Measurements from ENCODE around the gene PTH1R.

The PTH1R gene

GRCh38 chr3:46857485-46858341 is 19.8 kb upstream of the PTH1R start:
- no peaks in the 10 kb centered on the region for H3K9me3 Mint-ChIP-seq
- peaks cover 33% of the 10 kb centered on the region for H3K27me3 Mint-ChIP-seq
- no peaks in the 10 kb centered on the region for H3K4me1 Mint-ChIP-seq
- no peak for ATAC-seq
- no peaks in the 10 kb centered on the region for H3K36me3 Mint-ChIP-seq
- H3K27ac Mint-ChIP-seq: no peak overlapping the region
- H3K4me3 Mint-ChIP-seq: no peak overlapping the region

GRCh38 chr3:46858456-46858855 is 19.1 kb upstream of the PTH1R start:
- Mint-ChIP-seq H3K9me3 (no peaks in the 10 kb centered on the region), H3K4me1 (no peaks in the 10 kb centered on the region), H3K27me3 (peaks cover 33% of the 10 kb centered on the region), H3K4me3 (no peak overlapping the region), H3K36me3 (no peaks in the 10 kb centered on the region), H3K27ac (no peak overlapping the region)
- ATAC-seq: no peak

- no peaks in the 10 kb centered on the region for H3K4me1 Mint-ChIP-seq
- H3K27me3 Mint-ChIP-seq: peaks cover 33% of the 10 kb centered on the region
- H3K9me3 Mint-ChIP-seq: no peaks in the 10 kb centered on the region
- H3K27ac Mint-ChIP-seq: no peak overlapping the region
- no peak for ATAC-seq
- no peak overlapping the region for H3K4me3 Mint-ChIP-seq
- H3K36me3 Mint-ChIP-seq: no peaks in the 10 kb centered on the region
These were observed 18.4 kb upstream of the PTH1R start for GRCh38 chr3:46859001-46859710.

- no peak overlapping the region for H3K4me3 Mint-ChIP-seq
- peaks cover 33% of the 10 kb centered on the region for H3K27me3 Mint-ChIP-seq
- no peaks in the 10 kb centered on the region for H3K36me3 Mint-ChIP-seq
- ATAC-seq: no peak
- H3K4me1 Mint-ChIP-seq: no peaks in the 10 kb centered on the region
- H3K9me3 Mint-ChIP-seq: no peaks in the 10 kb centered on the region
- H3K27ac Mint-ChIP-seq: no peak overlapping the region
These were observed 17.3 kb upstream of the PTH1R start for GRCh38 chr3:46860017-46860809.

- no peak for ATAC-seq
- H3K36me3 Mint-ChIP-seq: no peaks in the 10 kb centered on the region
- no peak overlapping the region for H3K27ac Mint-ChIP-seq
- no peaks in the 10 kb centered on the region for H3K9me3 Mint-ChIP-seq
- H3K4me1 Mint-ChIP-seq: no peaks in the 10 kb centered on the region
- H3K4me3 Mint-ChIP-seq: no peak overlapping the region
- peaks cover 30% of the 10 kb centered on the region for H3K27me3 Mint-ChIP-seq
These were observed 16.5 kb upstream of the PTH1R start for GRCh38 chr3:46860810-46861604.

GRCh38 chr3:46861605-46862368 is 15.7 kb upstream of the PTH1R start:
- Mint-ChIP-seq H3K27ac (no peak overlapping the region), H3K4me3 (no peak overlapping the region), H3K27me3 (peaks cover 22% of the 10 kb centered on the region), H3K4me1 (no peaks in the 10 kb centered on the region), H3K9me3 (no peaks in the 10 kb centered on the region), H3K36me3 (no peaks in the 10 kb centered on the region)
- ATAC-seq: no peak

- Mint-ChIP-seq H3K27ac (no peak overlapping the region), H3K27me3 (peaks cover 15% of the 10 kb centered on the region), H3K9me3 (no peaks in the 10 kb centered on the region), H3K4me3 (no peak overlapping the region), H3K36me3 (no peaks in the 10 kb centered on the region), H3K4me1 (no peaks in the 10 kb centered on the region)
- no peak for ATAC-seq
These were observed 15.0 kb upstream of the PTH1R start for GRCh38 chr3:46862369-46863025.

- H3K27ac Mint-ChIP-seq: no peak within 1 kb of the TSS
These were observed 14.2 kb upstream of the PTH1R start, which contains the start of gene MYL3 for GRCh38 chr3:46863261-46863782. MYL3 (minus strand) TSS chr3:46863444; CDS start chr3:46863390, 54 bp downstream.

GRCh38 chr3:46864061-46864881 is 13.2 kb upstream of the PTH1R start:
- Mint-ChIP-seq H3K27me3 (peaks cover 11% of the 10 kb centered on the region), H3K36me3 (no peaks in the 10 kb centered on the region), H3K27ac (no peak overlapping the region), H3K9me3 (no peaks in the 10 kb centered on the region), H3K4me1 (no peaks in the 10 kb centered on the region), H3K4me3 (no peak overlapping the region)
- no peak for ATAC-seq

More at GRCh38 chr3:46863261-46863782, 14.2 kb upstream of the PTH1R start, which contains the start of gene MYL3:
- H3K4me1 Mint-ChIP-seq: no peaks in the 10 kb centered on the region
- H3K9me3 Mint-ChIP-seq: no peaks in the 10 kb centered on the region
- ATAC-seq: no peak
- no peak within 1 kb of the TSS for H3K4me3 Mint-ChIP-seq
- peaks cover 8% of the 10 kb centered on the region for H3K27me3 Mint-ChIP-seq
- no peaks in the 10 kb centered on the region for H3K36me3 Mint-ChIP-seq

- Mint-ChIP-seq H3K9me3 (no peaks in the 10 kb centered on the region), H3K36me3 (no peaks in the 10 kb centered on the region), H3K4me3 (no peak overlapping the region), H3K4me1 (no peaks in the 10 kb centered on the region), H3K27me3 (peaks cover 19% of the 10 kb centered on the region), H3K27ac (no peak overlapping the region)
- ATAC-seq: no peak
These were observed 12.5 kb upstream of the PTH1R start for GRCh38 chr3:46865031-46865507.

- Mint-ChIP-seq H3K9me3 (no peaks in the 10 kb centered on the region), H3K36me3 (no peaks in the 10 kb centered on the region)
- ATAC-seq: no peak
These were observed 12.0 kb upstream of the PTH1R start for GRCh38 chr3:46865546-46865945.

GRCh38 chr3:46866032-46866595 is 11.4 kb upstream of the PTH1R start:
- Mint-ChIP-seq H3K36me3 (no peaks in the 10 kb centered on the region), H3K4me1 (no peaks in the 10 kb centered on the region), H3K27ac (no peak overlapping the region), H3K9me3 (no peaks in the 10 kb centered on the region), H3K4me3 (no peak overlapping the region), H3K27me3 (peaks cover 20% of the 10 kb centered on the region)
- no peak for ATAC-seq

More at GRCh38 chr3:46865546-46865945, 12.0 kb upstream of the PTH1R start:
- H3K27ac Mint-ChIP-seq: no peak overlapping the region
- no peaks in the 10 kb centered on the region for H3K4me1 Mint-ChIP-seq
- peaks cover 20% of the 10 kb centered on the region for H3K27me3 Mint-ChIP-seq
- no peak overlapping the region for H3K4me3 Mint-ChIP-seq
